A549 (cell line): ENCODE measurements around the gene IL1RAP. TPM values are rescaled to one million over a fixed set of nuclear protein-coding genes. Genes with fewer than 3 reads are reported as not detected.

ENCODE experiments used
- ATAC-seq, 2 experiments: fragments of 200-7000 bp in 1 of 2; fragments of >200 bp in 1 of 2; cut with Nextera tagmentation in 1 of 2; cut with Tn5 transposase in 1 of 2; 3 replicates each; pipeline versions ENCODE4 v1.8.0 to v1.9.1; 2018 to 2020; ENCODE audit warnings: mild to moderate bottlenecking in 1 of 2, moderate library complexity in 1 of 2
- CTCF ChIA-PET: fragments of 300-600 bp; sonication (Branson Sonifier 250); formaldehyde crosslinking; extraction: SDS; loops from one replicate; lab custom pipeline; 2021; ENCODE audit warnings: antibody characterized with exemption, inconsistent platforms; lab: Yijun Ruan, JAX
- POLR2A ChIA-PET: fragments of 350-600 bp; formaldehyde crosslinking; extraction: SDS; loops from one replicate; lab custom pipeline; 2021; ENCODE audit warnings: antibody characterized with exemption, inconsistent platforms; lab: Yijun Ruan, JAX
- DNase-seq, 2 experiments: peaks; one replicate each; pipeline versions ENCODE4 v3.0.0 to v3.0.0-alpha.2; 2011 to 2016; ENCODE audit warnings: low read depth in 1 of 2, low spot score in 1 of 2
- FAIRE-seq: peaks from 2 replicates; lab custom pipeline; 2011; peaks lifted over from hg19 to GRCh38; lab: Jason Lieb, UNC
- H3K27ac ChIP-seq, 2 experiments: fragments of >200 bp; sonication (Bioruptor Twin); formaldehyde crosslinking; 3 replicates each; pipeline ENCODE4 v1.5.1; 2016 to 2017
- H3K4me1 ChIP-seq: fragments of >200 bp; sonication (Bioruptor Twin); formaldehyde crosslinking; 3 replicates; pipeline ENCODE4 v1.6.1; 2016
- H3K4me2 ChIP-seq: fragments of >200 bp; sonication (Bioruptor Twin); formaldehyde crosslinking; 3 replicates; pipeline ENCODE4 v1.6.1; 2016
- H3K4me3 ChIP-seq: fragments of >200 bp; sonication (Bioruptor Twin); formaldehyde crosslinking; 3 replicates; pipeline ENCODE4 v1.5.1; 2016
- H3K9me3 ChIP-seq: fragments of >200 bp; sonication (Bioruptor Twin); formaldehyde crosslinking; 3 replicates; pipeline ENCODE4 v1.6.1; 2016
- CBX8 ChIP-seq: fragments of 200-600 bp; sonication (generic); IDR thresholded peaks from 2 replicates; pipeline ENCODE4 v1.6.1; 2016
- ESRRA ChIP-seq: fragments of 150-350 bp; IDR thresholded peaks from 2 replicates; pipeline ENCODE4 v1.6.1; 2014; ENCODE audit warnings: mild to moderate bottlenecking, low read length, borderline replicate concordance
- FOSB ChIP-seq: fragments of 250-450 bp; sonication (Bioruptor Pico); IDR thresholded peaks from 2 replicates; pipeline ENCODE4 v1.5.0; 2020; ENCODE audit warnings: mild to moderate bottlenecking, moderate library complexity
- GATA3 ChIP-seq: IDR thresholded peaks from 2 replicates; pipeline ENCODE4 v1.6.1; 2012; ENCODE audit warnings: borderline replicate concordance
- HEYL ChIP-seq: fragments of 250-450 bp; sonication (Bioruptor Pico); IDR thresholded peaks from 2 replicates; pipeline ENCODE4 v1.8.0; 2021; ENCODE audit warnings: mild to moderate bottlenecking, moderate library complexity
- HOXA7 ChIP-seq: fragments of 250-450 bp; sonication (Bioruptor Pico); IDR thresholded peaks from 2 replicates; pipeline ENCODE4 v1.5.0; 2020; ENCODE audit warnings: mild to moderate bottlenecking, moderate library complexity
- JUNB ChIP-seq: fragments of >200 bp; sonication (Bioruptor Twin); formaldehyde crosslinking; IDR thresholded peaks from 2 replicates; pipeline ENCODE4 v1.6.1; 2016
- KDM5A ChIP-seq: fragments of 200-600 bp; sonication (generic); IDR thresholded peaks from 2 replicates; pipeline ENCODE4 v1.6.1; 2016; ENCODE audit warnings: antibody characterized with exemption, mild to moderate bottlenecking
- MYC ChIP-seq: IDR thresholded peaks from 2 replicates; pipeline ENCODE4 v1.6.1; 2012; ENCODE audit warnings: mild to moderate bottlenecking, inconsistent platforms, low read length, improper control_type of control experiment, borderline replicate concordance
- NR3C1 ChIP-seq: fragments of >200 bp; sonication (Bioruptor Twin); formaldehyde crosslinking; IDR thresholded peaks from 3 replicates; pipeline ENCODE4 v1.6.1; 2017
- PHF8 ChIP-seq: fragments of 200-600 bp; sonication (generic); IDR thresholded peaks from 2 replicates; pipeline ENCODE4 v1.6.1; 2016; ENCODE audit warnings: low read depth, mild to moderate bottlenecking, antibody characterized with exemption, moderate library complexity, borderline replicate concordance
- POLR2A ChIP-seq: IDR thresholded peaks from 2 replicates; pipeline ENCODE4 v1.6.1; 2012; ENCODE audit warnings: mild to moderate bottlenecking, low read length
- POLR2AphosphoS2 ChIP-seq: conservative IDR thresholded peaks from 2 replicates; pipeline ENCODE4 v1.6.1; 2012; ENCODE audit warnings: low read length, improper control_type of control experiment, inconsistent platforms
- RFX5 ChIP-seq: fragments of 450-650 bp; IDR thresholded peaks from 2 replicates; pipeline ENCODE4 v1.7.1; 2014; ENCODE audit warnings: antibody characterized with exemption, mild to moderate bottlenecking, moderate library complexity
- TP53 ChIP-seq: fragments of 250-450 bp; sonication (Bioruptor Pico); IDR thresholded peaks from 2 replicates; pipeline ENCODE4 v1.5.0; 2021; ENCODE audit warnings: mild to moderate bottlenecking, moderate library complexity
- ZC3H11A ChIP-seq: fragments of 450-650 bp; IDR thresholded peaks from 2 replicates; pipeline ENCODE4 v1.6.1; 2014; ENCODE audit warnings: antibody characterized with exemption, mild to moderate bottlenecking
- ZFP36 ChIP-seq: fragments of 450-650 bp; IDR thresholded peaks from 2 replicates; pipeline ENCODE4 v1.6.1; 2014; ENCODE audit warnings: borderline replicate concordance; ENCODE audit not compliant: partially characterized antibody
- ZNF302 ChIP-seq: fragments of 250-450 bp; sonication (Bioruptor Pico); IDR thresholded peaks from 2 replicates; pipeline ENCODE4 v1.9.0; 2021; ENCODE audit warnings: inconsistent platforms, mild to moderate bottlenecking, moderate library complexity
- ZSCAN20 ChIP-seq: fragments of 250-450 bp; sonication (Bioruptor Pico); IDR thresholded peaks from 2 replicates; pipeline ENCODE4 v1.8.0; 2022; ENCODE audit warnings: mild to moderate bottlenecking, moderate library complexity
- WGBS: methylation state at CpG from one replicate; pipeline ENCODE4 v1.1.6; 2017; ENCODE audit errors: missing lambda C conversion rate; 5-methylcytosine and 5-hydroxymethylcytosine counted together
- polyA plus RNA-seq, 4 experiments: library from polyadenylated mRNA; depleted of rRNA in 3 of 4; stranded (reverse); fragments of >200 nt; fragmentation: RNase III in 1 of 4; extraction: RNeasy Plus Mini Kit Qiagen cat#74134 plus additional on column Dnase treatment in 1 of 4; gene quantifications; 2 replicates in 3 of 4; 3 replicates in 1 of 4; pipeline ENCODE4 v1.2.3, GENCODE V29; 2011 to 2017
- TF ChIP-seq, protein P1 (sequence below): fragments of >200 bp; sonication (Bioruptor Twin); formaldehyde crosslinking; IDR thresholded peaks from 2 replicates; pipeline ENCODE4 v1.6.1; 2016
- TF ChIP-seq, protein P2 (sequence below): fragments of 250-450 bp; sonication (Bioruptor Pico); IDR thresholded peaks from 2 replicates; pipeline ENCODE4 v1.5.0; 2020; ENCODE audit warnings: low read depth, mild to moderate bottlenecking, moderate library complexity
- TF ChIP-seq, protein P3 (sequence below): IDR thresholded peaks from 2 replicates; pipeline ENCODE4 v1.6.1; 2012
- TF ChIP-seq, protein P4 (sequence below): IDR thresholded peaks from 2 replicates; pipeline ENCODE4 v1.6.1; 2012; ENCODE audit warnings: low read depth, borderline replicate concordance
- TF ChIP-seq, protein P5 (sequence below): IDR thresholded peaks from 2 replicates; pipeline ENCODE4 v1.6.1; 2012

Gene IL1RAP
- polyA plus RNA-seq, 2 of the 4 experiments (the other 2 are of a cell fraction) = 3.9 to 18.5 TPM

DNA sequence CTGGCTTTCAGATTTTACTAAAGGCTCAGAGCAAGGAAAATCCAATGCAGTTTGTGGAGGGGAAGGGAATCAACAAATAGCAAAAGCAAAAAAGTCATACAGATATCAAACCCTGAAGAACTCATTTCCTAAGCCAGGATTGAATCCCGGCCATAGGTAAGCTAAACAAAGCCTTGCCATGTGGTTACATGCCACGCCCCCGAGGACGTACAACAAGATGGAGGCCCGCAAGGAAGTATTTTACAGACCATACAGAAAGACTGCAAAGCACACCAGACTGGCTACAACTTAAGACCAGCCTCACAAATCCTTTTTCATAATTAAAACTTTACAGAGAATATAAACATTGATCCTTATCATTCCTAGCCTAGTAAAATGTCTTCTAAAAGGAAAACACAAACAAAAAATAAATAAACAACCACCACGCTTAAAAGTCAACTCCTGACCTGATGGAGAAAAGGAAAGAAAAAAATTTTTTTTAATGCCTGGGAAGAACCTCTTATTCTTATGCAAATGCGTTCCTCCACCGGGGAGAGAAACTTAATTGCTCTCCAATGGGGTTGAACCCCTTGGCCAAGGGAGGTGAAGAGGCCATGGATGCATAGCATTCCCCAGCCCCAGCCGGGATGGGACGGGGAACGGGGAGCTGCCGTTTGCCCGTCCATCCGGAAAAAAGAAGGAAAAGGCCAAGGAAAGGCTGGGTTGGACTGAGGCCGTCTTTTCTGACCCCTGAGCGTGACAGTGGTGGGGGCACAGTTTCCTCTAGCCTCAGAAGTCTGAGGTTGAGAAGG lies 39.3 kb downstream of the IL1RAP start:
- H3K9me3 ChIP-seq = no peaks in the 10 kb centered on the region
- FAIRE-seq = no peak
- H3K4me1 ChIP-seq = no peaks in the 10 kb centered on the region
- H3K4me3 ChIP-seq = no peak overlapping the region
- no peak for DNase-seq
- POLR2A ChIA-PET = no interaction called here
- 93% methylated on average over 15 of the region's 16 CpGs for WGBS
- no peak overlapping the region for H3K4me2 ChIP-seq
- CTCF ChIA-PET = no interaction called here
- no peak overlapping the region for H3K27ac ChIP-seq
- no peak for TF ChIP-seq PHF8
- TF ChIP-seq ZSCAN20 (CRISPR knock-in tag) = no peak
- no peak for TF ChIP-seq ZFP36
- TF ChIP-seq, protein P1, sequence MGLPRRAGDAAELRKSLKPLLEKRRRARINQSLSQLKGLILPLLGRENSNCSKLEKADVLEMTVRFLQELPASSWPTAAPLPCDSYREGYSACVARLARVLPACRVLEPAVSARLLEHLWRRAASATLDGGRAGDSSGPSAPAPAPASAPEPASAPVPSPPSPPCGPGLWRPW = no peak
- TF ChIP-seq POLR2A = no peak
- TF ChIP-seq GATA3 = no peak
- TF ChIP-seq FOSB = no peak
- TF ChIP-seq RFX5 = no peak
- no peak for TF ChIP-seq HOXA7 (CRISPR knock-in tag)
- TF ChIP-seq HEYL (CRISPR knock-in tag) = no peak
- TF ChIP-seq, protein P2, sequence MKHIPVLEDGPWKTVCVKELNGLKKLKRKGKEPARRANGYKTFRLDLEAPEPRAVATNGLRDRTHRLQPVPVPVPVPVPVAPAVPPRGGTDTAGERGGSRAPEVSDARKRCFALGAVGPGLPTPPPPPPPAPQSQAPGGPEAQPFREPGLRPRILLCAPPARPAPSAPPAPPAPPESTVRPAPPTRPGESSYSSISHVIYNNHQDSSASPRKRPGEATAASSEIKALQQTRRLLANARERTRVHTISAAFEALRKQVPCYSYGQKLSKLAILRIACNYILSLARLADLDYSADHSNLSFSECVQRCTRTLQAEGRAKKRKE (CRISPR knock-in tag) = no peak
- TF ChIP-seq, all 56 proteins: peak for 0
- no peak for ATAC-seq

DNA sequence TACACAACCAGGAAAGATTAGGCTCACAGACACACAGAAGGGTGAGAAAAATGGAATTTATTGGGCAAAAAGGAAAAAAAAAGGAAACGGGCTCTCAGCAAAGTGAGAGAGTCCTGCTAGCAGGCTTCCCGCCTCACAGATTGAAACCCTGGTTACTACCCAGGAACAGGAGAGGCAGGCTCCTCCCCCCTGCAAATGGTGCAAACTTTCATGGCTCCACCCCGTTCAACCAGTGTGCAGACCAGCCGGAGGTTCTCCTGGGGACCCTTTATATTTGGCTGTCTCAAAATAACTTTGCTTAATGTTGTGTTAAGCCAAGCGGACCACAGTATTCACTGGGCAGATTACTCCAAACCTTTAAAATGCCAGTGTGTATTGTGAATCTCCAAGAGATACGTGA lies 40.3 kb downstream of the IL1RAP start:
- Histone ChIP-seq H3K4me3 (no peak overlapping the region), H3K4me2 (no peak overlapping the region), H3K9me3 (peaks cover 6% of the 10 kb centered on the region; the same call in 1 of the 3 replicates), H3K4me1 (no peaks in the 10 kb centered on the region), H3K27ac (no peak overlapping the region)
- DNase-seq = no peak
- ChIA-PET POLR2A (no interaction called here), CTCF (no interaction called here)
- no peak for ATAC-seq
- TF ChIP-seq, protein P3, sequence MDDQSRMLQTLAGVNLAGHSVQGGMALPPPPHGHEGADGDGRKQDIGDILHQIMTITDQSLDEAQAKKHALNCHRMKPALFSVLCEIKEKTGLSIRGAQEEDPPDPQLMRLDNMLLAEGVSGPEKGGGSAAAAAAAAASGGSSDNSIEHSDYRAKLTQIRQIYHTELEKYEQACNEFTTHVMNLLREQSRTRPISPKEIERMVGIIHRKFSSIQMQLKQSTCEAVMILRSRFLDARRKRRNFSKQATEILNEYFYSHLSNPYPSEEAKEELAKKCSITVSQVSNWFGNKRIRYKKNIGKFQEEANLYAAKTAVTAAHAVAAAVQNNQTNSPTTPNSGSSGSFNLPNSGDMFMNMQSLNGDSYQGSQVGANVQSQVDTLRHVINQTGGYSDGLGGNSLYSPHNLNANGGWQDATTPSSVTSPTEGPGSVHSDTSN = no peak
- TF ChIP-seq POLR2AphosphoS2 (no peak), KDM5A (no peak), ZNF302 (CRISPR knock-in tag) (no peak), GATA3 (no peak), CBX8 (no peak), ESRRA (no peak), MYC (no peak)
- TF ChIP-seq, all 56 proteins: peak for 0
- 89% methylated on average over 6 of the region's 6 CpGs for WGBS
- no peak for FAIRE-seq

DNA sequence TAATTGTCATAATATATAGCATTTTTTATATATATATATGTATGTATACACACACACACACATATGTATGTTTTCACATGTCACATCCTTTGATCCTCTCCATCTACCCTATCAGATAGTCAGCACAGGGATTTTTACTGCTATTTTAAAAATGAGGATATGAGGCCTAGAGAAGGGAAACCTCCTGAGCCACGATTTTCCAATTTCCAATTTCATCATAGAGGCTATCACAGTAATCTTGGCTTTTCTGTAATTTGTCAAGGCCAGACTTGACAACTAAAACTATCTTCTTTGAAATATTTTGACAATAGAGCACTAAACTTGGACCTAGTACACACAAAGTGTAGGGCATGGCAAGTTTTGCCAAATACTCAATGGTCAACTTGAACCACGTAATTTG lies 42.5 kb downstream of the IL1RAP start:
- no peaks in the 10 kb centered on the region for H3K4me1 ChIP-seq
- POLR2A ChIA-PET = no interaction called here
- no peak for FAIRE-seq
- H3K4me3 ChIP-seq = no peak overlapping the region
- CTCF ChIA-PET = no interaction called here
- H3K9me3 ChIP-seq = peaks cover 6% of the 10 kb centered on the region; the same call in 1 of the 3 replicates
- TF ChIP-seq PHF8 (no peak), ZC3H11A (no peak), GATA3 (no peak), JUNB (no peak), TP53 (no peak), NR3C1 (no peak)
- TF ChIP-seq, protein P4, sequence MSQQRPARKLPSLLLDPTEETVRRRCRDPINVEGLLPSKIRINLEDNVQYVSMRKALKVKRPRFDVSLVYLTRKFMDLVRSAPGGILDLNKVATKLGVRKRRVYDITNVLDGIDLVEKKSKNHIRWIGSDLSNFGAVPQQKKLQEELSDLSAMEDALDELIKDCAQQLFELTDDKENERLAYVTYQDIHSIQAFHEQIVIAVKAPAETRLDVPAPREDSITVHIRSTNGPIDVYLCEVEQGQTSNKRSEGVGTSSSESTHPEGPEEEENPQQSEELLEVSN = no peak
- TF ChIP-seq, protein P2 (CRISPR knock-in tag) = no peak
- TF ChIP-seq, protein P5, sequence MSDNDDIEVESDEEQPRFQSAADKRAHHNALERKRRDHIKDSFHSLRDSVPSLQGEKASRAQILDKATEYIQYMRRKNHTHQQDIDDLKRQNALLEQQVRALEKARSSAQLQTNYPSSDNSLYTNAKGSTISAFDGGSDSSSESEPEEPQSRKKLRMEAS = no peak
- ATAC-seq = no peak
- WGBS = 80% methylated on average over 2 of the region's 2 CpGs
- H3K4me2 ChIP-seq = no peak overlapping the region
- H3K27ac ChIP-seq = no peak overlapping the region
- no peak for DNase-seq
